ENCODE results near the gene IFT74.
A peak's percentile ranks its signal among the peaks of the same experiment; 100 is the strongest.

IFT74 gene

GRCh38 chr9:27108981-27109541 lies 152.8 kb downstream of the IFT74 start, which contains the start of gene TEK:
TEK (plus strand) TSS chr9:27109225; CDS start chr9:27109591, 366 bp downstream.
- Histone ChIP-seq H3K27me3 (ENCODE audit: insufficient read depth, low read length) (no peaks in the 10 kb centered on the region), H3K9ac (ENCODE audit: low read depth, low read length) (peak within 1 kb of the TSS; percentile 71), H3K27ac (ENCODE audit: low read depth, low read length) (peak within 1 kb of the TSS; percentile 48), H3K4me3 (ENCODE audit: low read length) (peak within 1 kb of the TSS; percentile 48), H3K4me1 (ENCODE audit: insufficient read depth, low read length) (peaks cover 24% of the 10 kb centered on the region; the same call in 1 of the 2 replicates), H3K36me3 (ENCODE audit: insufficient read depth, low read length) (no peaks in the 10 kb centered on the region), H3K9me3 (ENCODE audit: insufficient read depth, low read depth, low read length) (no peaks in the 10 kb centered on the region)
- WGBS = 36% methylated on average over 7 of the region's 9 CpGs

- peak overlapping the region; percentile 71; the same call in 1 of the 2 replicates for H3K9ac ChIP-seq (ENCODE audit: low read depth, low read length)
- H3K4me1 ChIP-seq (ENCODE audit: insufficient read depth, low read length) = peaks cover 24% of the 10 kb centered on the region; the same call in 1 of the 2 replicates
- H3K27ac ChIP-seq (ENCODE audit: low read depth, low read length) = peak overlapping the region; percentile 44
- H3K36me3 ChIP-seq (ENCODE audit: insufficient read depth, low read length) = no peaks in the 10 kb centered on the region
- 72% methylated on average over 2 of the region's 2 CpGs for WGBS
- no peaks in the 10 kb centered on the region for H3K27me3 ChIP-seq (ENCODE audit: insufficient read depth, low read length)
- H3K4me3 ChIP-seq (ENCODE audit: low read length) = peak overlapping the region; percentile 48
- H3K9me3 ChIP-seq (ENCODE audit: insufficient read depth, low read depth, low read length) = no peaks in the 10 kb centered on the region
Measured at GRCh38 chr9:27109621-27110020, 153.4 kb downstream of the IFT74 start.

GRCh38 chr9:27110181-27110580 lies 154.0 kb downstream of the IFT74 start:
- peak overlapping the region; percentile 48 for H3K4me3 ChIP-seq (ENCODE audit: low read length)
- peak overlapping the region; percentile 71; the same call in 1 of the 2 replicates for H3K9ac ChIP-seq (ENCODE audit: low read depth, low read length)
- no peaks in the 10 kb centered on the region for H3K36me3 ChIP-seq (ENCODE audit: insufficient read depth, low read length)
- H3K4me1 ChIP-seq (ENCODE audit: insufficient read depth, low read length) = peaks cover 24% of the 10 kb centered on the region; the same call in 1 of the 2 replicates
- no peak overlapping the region for H3K27ac ChIP-seq (ENCODE audit: low read depth, low read length)
- no peaks in the 10 kb centered on the region for H3K9me3 ChIP-seq (ENCODE audit: insufficient read depth, low read depth, low read length)
- WGBS = 13% methylated on average over 1 of the region's 4 CpGs
- no peaks in the 10 kb centered on the region for H3K27me3 ChIP-seq (ENCODE audit: insufficient read depth, low read length)

- Histone ChIP-seq H3K4me3 (ENCODE audit: low read length) (no peak overlapping the region), H3K9me3 (ENCODE audit: insufficient read depth, low read depth, low read length) (no peaks in the 10 kb centered on the region), H3K27me3 (ENCODE audit: insufficient read depth, low read length) (no peaks in the 10 kb centered on the region), H3K27ac (ENCODE audit: low read depth, low read length) (no peak overlapping the region), H3K36me3 (ENCODE audit: insufficient read depth, low read length) (no peaks in the 10 kb centered on the region), H3K9ac (ENCODE audit: low read depth, low read length) (no peak overlapping the region), H3K4me1 (ENCODE audit: insufficient read depth, low read length) (peaks cover 24% of the 10 kb centered on the region; the same call in 1 of the 2 replicates)
- 74% methylated on average over 2 of the region's 2 CpGs for whole genome bisulfite sequencing
Measured at GRCh38 chr9:27112235-27112634, 156.0 kb downstream of the IFT74 start.

Data from HUES64 (cell line).